Testis (tissue), 3 donors: ENCODE data around the gene EID1. TPM values are rescaled to one million over a fixed set of nuclear protein-coding genes. Genes with fewer than 3 reads are reported as not detected.

Experiments
- DNase-seq: peaks from one replicate; pipeline ENCODE4 v3.0.0-alpha.2; 2019
- H3K27ac ChIP-seq, 2 donors: fragments of 200-600 bp; sonication (generic); one replicate each; pipeline ENCODE4 v1.5.1; 2019
- H3K27me3 ChIP-seq: fragments of 200-600 bp; sonication (generic); one replicate; pipeline ENCODE4 v1.5.1; 2019
- H3K36me3 ChIP-seq: fragments of 200-600 bp; sonication (generic); one replicate; pipeline ENCODE4 v1.5.1; 2017; ENCODE audit warnings: low read depth; ENCODE audit errors: missing control alignments
- H3K4me1 ChIP-seq: fragments of 200-600 bp; sonication (generic); one replicate; pipeline ENCODE4 v1.5.1; 2019
- H3K4me3 ChIP-seq, 2 donors: fragments of 200-600 bp; sonication (generic); one replicate each; pipeline ENCODE4 v1.5.1; 2017 to 2019
- H3K9me3 ChIP-seq: fragments of 200-600 bp; sonication (generic); one replicate; pipeline ENCODE4 v1.5.1; 2017
- POLR2A ChIP-seq: fragments of 450-650 bp; IDR thresholded peaks from one replicate; pipeline ENCODE4 v1.6.1; 2017; ENCODE audit warnings: antibody characterized with exemption, mild to moderate bottlenecking, moderate library complexity
- WGBS, 2 donors: methylation state at CpG; one replicate each; pipeline ENCODE4 v1.1.5; 2018; 5-methylcytosine and 5-hydroxymethylcytosine counted together
- intact Hi-C: fragments of 100-400 bp; cut with DNase I; formaldehyde crosslinking; loops from one replicate; pipeline ENCODE4 v1.15.1; 2023; ENCODE audit warnings: low total_unique reads
- polyA plus RNA-seq: library from polyadenylated mRNA; stranded (reverse); fragments of 350-450 nt; fragmentation: Illumina TruSeq; extraction: RNeasy Lipid Tissue Mini Kit (QIAGEN cat#74804); gene quantifications from one replicate; pipeline ENCODE4 v1.2.3, GENCODE V29; 2014; ENCODE audit warnings: low read depth, low replicate concordance; ENCODE audit not compliant: insufficient read depth
- total RNA-seq, 2 donors: library from RNA; depleted of rRNA; stranded (reverse); fragments of >200 nt; gene quantifications; one replicate each; pipeline ENCODE4 v1.2.3, GENCODE V29; 2016
- TF ChIP-seq, protein P1 (sequence below), 3 experiments: fragments of 450-650 bp in 2 of 3; fragments of 200-600 bp in 1 of 3; sonication (generic) in 1 of 3; IDR thresholded peaks; one replicate each; pipeline ENCODE4 v1.5.1; 2016 to 2019; ENCODE audit warnings: antibody characterized with exemption in 3 of 3, mild to moderate bottlenecking in 2 of 3, moderate library complexity in 1 of 3

The EID1 gene
- total and polyA plus RNA-seq, 3 donors from 2014 or later = 84.1 to 229 (median 164) TPM

DNA sequence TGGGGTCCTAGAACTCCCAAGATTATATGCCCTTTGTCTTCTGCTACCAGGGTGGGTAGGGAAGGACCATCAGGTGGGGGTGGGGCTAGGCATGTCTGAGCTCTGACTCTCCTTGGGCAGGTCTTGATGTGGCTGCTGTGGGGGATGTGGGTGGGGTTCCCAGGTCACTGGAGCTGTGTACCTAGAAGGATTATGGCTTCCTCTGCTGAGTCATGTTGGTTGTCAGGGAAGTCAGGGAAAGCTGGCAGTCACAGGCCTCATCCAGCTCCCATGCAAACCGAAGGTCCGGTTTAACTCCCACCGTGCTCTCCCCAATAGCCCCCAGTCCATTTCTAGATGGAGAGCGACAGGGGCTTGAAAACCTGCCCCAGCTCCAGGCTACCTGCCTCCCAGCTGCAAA is 35.2 kb downstream of the EID1 start:
- Histone ChIP-seq H3K27ac (no peak overlapping the region), H3K4me3 (no peak overlapping the region), H3K36me3 (no peaks in the 10 kb centered on the region), H3K9me3 (no peaks in the 10 kb centered on the region), H3K4me1 (no peaks in the 10 kb centered on the region), H3K27me3 (no peaks in the 10 kb centered on the region)
- intact Hi-C loops = no loop called here
- WGBS, 2 donors = 95 to 96% methylated on average over 4 of the region's 4 CpGs
- no peak for DNase-seq
- TF ChIP-seq POLR2A = no peak
- TF ChIP-seq, protein P1, sequence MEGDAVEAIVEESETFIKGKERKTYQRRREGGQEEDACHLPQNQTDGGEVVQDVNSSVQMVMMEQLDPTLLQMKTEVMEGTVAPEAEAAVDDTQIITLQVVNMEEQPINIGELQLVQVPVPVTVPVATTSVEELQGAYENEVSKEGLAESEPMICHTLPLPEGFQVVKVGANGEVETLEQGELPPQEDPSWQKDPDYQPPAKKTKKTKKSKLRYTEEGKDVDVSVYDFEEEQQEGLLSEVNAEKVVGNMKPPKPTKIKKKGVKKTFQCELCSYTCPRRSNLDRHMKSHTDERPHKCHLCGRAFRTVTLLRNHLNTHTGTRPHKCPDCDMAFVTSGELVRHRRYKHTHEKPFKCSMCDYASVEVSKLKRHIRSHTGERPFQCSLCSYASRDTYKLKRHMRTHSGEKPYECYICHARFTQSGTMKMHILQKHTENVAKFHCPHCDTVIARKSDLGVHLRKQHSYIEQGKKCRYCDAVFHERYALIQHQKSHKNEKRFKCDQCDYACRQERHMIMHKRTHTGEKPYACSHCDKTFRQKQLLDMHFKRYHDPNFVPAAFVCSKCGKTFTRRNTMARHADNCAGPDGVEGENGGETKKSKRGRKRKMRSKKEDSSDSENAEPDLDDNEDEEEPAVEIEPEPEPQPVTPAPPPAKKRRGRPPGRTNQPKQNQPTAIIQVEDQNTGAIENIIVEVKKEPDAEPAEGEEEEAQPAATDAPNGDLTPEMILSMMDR (IDR thresholded peaks at IDR 0.05) = no peak

- H3K9me3 ChIP-seq = no peaks in the 10 kb centered on the region
- 97 to 98% methylated on average over 3 of the region's 3 CpGs for WGBS, 2 donors
- no peaks in the 10 kb centered on the region for H3K4me1 ChIP-seq
- H3K4me3 ChIP-seq = no peak overlapping the region
- H3K27me3 ChIP-seq = no peaks in the 10 kb centered on the region
- no peak for DNase-seq
- TF ChIP-seq, protein P1 (IDR thresholded peaks at IDR 0.05) = no peak
- TF ChIP-seq POLR2A = no peak
- intact Hi-C loops = no loop called here
- no peaks in the 10 kb centered on the region for H3K36me3 ChIP-seq
- no peak overlapping the region for H3K27ac ChIP-seq
Observed at GRCh38 chr15:48914717-48915116, 36.8 kb downstream of the EID1 start.

DNA sequence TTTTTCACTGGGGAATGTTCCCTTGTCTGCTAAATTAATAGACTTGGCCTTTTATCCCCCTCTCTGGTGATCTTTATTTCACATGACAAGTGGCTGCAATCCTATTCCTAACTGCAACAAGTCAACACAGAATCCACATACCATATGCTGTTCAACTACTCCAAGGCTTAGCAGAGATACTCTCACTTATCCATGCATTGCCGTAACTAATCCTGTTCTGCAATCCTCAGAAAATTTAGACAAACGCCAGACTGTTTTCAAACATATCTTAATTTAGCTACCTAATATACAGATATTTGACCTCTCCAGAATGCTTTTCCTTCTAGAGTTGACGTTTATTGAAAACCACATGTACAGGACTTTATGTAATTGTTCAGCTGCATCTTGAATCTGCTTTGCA is 37.9 kb downstream of the EID1 start:
- H3K9me3 ChIP-seq = no peaks in the 10 kb centered on the region
- no peaks in the 10 kb centered on the region for H3K36me3 ChIP-seq
- no peak overlapping the region for H3K4me3 ChIP-seq
- intact Hi-C loops = no loop called here
- H3K27ac ChIP-seq = no peak overlapping the region
- no peak for DNase-seq
- no peaks in the 10 kb centered on the region for H3K27me3 ChIP-seq
- TF ChIP-seq POLR2A = no peak
- TF ChIP-seq, protein P1 (IDR thresholded peaks at IDR 0.05) = no peak
- no peaks in the 10 kb centered on the region for H3K4me1 ChIP-seq
- WGBS, 2 donors = 65 to 70% methylated on average over 3 of the region's 3 CpGs

GRCh38 chr15:48916721-48917120 is 38.8 kb downstream of the EID1 start:
- Histone ChIP-seq H3K27ac (no peak overlapping the region), H3K27me3 (no peaks in the 10 kb centered on the region), H3K9me3 (no peaks in the 10 kb centered on the region), H3K4me3 (no peak overlapping the region), H3K36me3 (no peaks in the 10 kb centered on the region), H3K4me1 (no peaks in the 10 kb centered on the region)
- 80 to 89% methylated on average over 2 to 3 of the region's 3 CpGs for WGBS, 2 donors
- intact Hi-C loops = no loop called here
- DNase-seq = no peak
- TF ChIP-seq POLR2A = no peak
- TF ChIP-seq, protein P1 (IDR thresholded peaks at IDR 0.05) = no peak

DNA sequence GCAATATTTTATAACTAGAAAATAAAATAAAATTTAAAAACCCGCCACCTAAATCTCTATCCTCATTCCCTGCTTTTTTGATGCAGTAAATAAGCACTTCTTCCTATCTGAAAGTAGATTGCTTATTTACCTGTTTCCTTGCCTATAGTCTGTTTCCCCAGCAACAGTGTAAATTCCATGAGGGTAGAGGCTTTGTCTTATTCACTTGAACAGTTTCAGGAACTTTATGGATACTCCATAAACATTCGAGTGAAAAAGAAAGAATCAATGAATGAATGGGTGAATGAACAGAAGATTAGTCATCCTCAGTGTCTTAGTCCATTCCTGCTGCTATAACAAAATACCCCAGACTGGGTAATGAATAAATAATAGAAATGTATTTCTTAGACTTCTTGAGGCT is 44.1 kb downstream of the EID1 start:
- Histone ChIP-seq H3K9me3 (no peaks in the 10 kb centered on the region), H3K27me3 (no peaks in the 10 kb centered on the region), H3K27ac (no peak overlapping the region), H3K36me3 (no peaks in the 10 kb centered on the region), H3K4me1 (no peaks in the 10 kb centered on the region), H3K4me3 (no peak overlapping the region)
- TF ChIP-seq, protein P1 (IDR thresholded peaks at IDR 0.05) = no peak
- TF ChIP-seq POLR2A = no peak
- intact Hi-C loops = no loop called here
- 88 to 95% methylated on average over 2 of the region's 2 CpGs for WGBS, 2 donors
- no peak for DNase-seq
